Measurements from ENCODE around the gene OR5H14. TPM values are rescaled to one million over a fixed set of nuclear protein-coding genes. Genes with fewer than 3 reads are reported as not detected.
"Not testable (repeated sequence)": the region's sequence is repeated elsewhere in the genome, so short reads cannot be mapped to it uniquely, and the experiment has no call there.

The OR5H14 gene
- total and polyA plus RNA-seq, 8 donors = not detected

- 33 to 35% methylated on average over 3 of the region's 3 CpGs for WGBS, 2 donors
- no peak for TF ChIP-seq CTCF (IDR thresholded peaks at IDR 0.05)
- Histone ChIP-seq H3K27ac (no peak overlapping the region), H3K4me1 (no peaks in the 10 kb centered on the region), H3K9me3 (no peaks in the 10 kb centered on the region), H3K4me3 (no peak overlapping the region), H3K36me3 (no peaks in the 10 kb centered on the region), H3K27me3 (no peaks in the 10 kb centered on the region)
- no peak for ATAC-seq
- no peak for FAIRE-seq
- intact Hi-C loops (cut with DNase I) = no loop called here
- no peak for DNase-seq
Observed at GRCh38 chr3:98114264-98114663, 33.0 kb upstream of the OR5H14 start.

GRCh38 chr3:98115717-98116116 is 31.6 kb upstream of the OR5H14 start:
- Histone ChIP-seq H3K27ac (no peak overlapping the region), H3K4me1 (no peaks in the 10 kb centered on the region), H3K9me3 (no peaks in the 10 kb centered on the region), H3K36me3 (no peaks in the 10 kb centered on the region), H3K27me3 (no peaks in the 10 kb centered on the region), H3K4me3 (no peak overlapping the region)
- DNase-seq (no peak), ATAC-seq (no peak), FAIRE-seq (no peak)
- intact Hi-C loops (cut with DNase I) = no loop called here
- WGBS, 2 donors = 85 to 90% methylated on average over 1 of the region's 1 CpG
- no peak for TF ChIP-seq CTCF (IDR thresholded peaks at IDR 0.05)

- FAIRE-seq (no peak), ATAC-seq (no peak), DNase-seq (no peak)
- Histone ChIP-seq H3K4me1 (no peaks in the 10 kb centered on the region), H3K27me3 (no peaks in the 10 kb centered on the region), H3K4me3 (no peak within 1 kb of the TSS), H3K9me3 (no peaks in the 10 kb centered on the region), H3K27ac (no peak within 1 kb of the TSS), H3K36me3 (no peaks in the 10 kb centered on the region)
- 40% methylated on average over 1 of the region's 1 CpG for WGBS, 2 donors
- intact Hi-C loops (cut with DNase I) = no loop called here
- no peak for TF ChIP-seq CTCF (IDR thresholded peaks at IDR 0.05)
Observed at GRCh38 chr3:98130421-98130820, 16.9 kb upstream of the OR5H14 start, which contains the start of gene OR5H1. Gene OR5H1, plus strand, starts transcription at chr3:98130721. Its CDS starts 1,977 bp downstream, at chr3:98132698.

GRCh38 chr3:98136631-98137030 is 10.6 kb upstream of the OR5H14 start:
- DNase-seq = no peak
- no peak for FAIRE-seq

GRCh38 chr3:98137826-98138557 is 9.3 kb upstream of the OR5H14 start:
- H3K4me1 ChIP-seq; FAIRE-seq; H3K27ac ChIP-seq; H3K9me3 ChIP-seq; H3K27me3 ChIP-seq; H3K36me3 ChIP-seq; H3K4me3 ChIP-seq; intact Hi-C loops (cut with DNase I); ATAC-seq; DNase-seq: not testable (repeated sequence)
- WGBS, 2 donors = 64 to 74% methylated on average over 23 of the region's 23 CpGs

More at GRCh38 chr3:98136631-98137030, 10.6 kb upstream of the OR5H14 start:
- WGBS, 2 donors = 31 to 39% methylated on average over 3 of the region's 3 CpGs
- no peaks in the 10 kb centered on the region for H3K36me3 ChIP-seq
- no peak overlapping the region for H3K27ac ChIP-seq
- no peaks in the 10 kb centered on the region for H3K27me3 ChIP-seq
- no peaks in the 10 kb centered on the region for H3K4me1 ChIP-seq
- no peaks in the 10 kb centered on the region for H3K9me3 ChIP-seq
- no peak for TF ChIP-seq CTCF (IDR thresholded peaks at IDR 0.05)
- intact Hi-C loops (cut with DNase I) = no loop called here
- no peak for ATAC-seq
- H3K4me3 ChIP-seq = no peak overlapping the region
